ENCODE measurements around the gene TLE7. TPM values are rescaled to one million over a fixed set of nuclear protein-coding genes. Genes with fewer than 3 reads are reported as not detected.

The TLE7 gene
- polyA plus RNA-seq, 2 of the 4 experiments (the other 2 are of a cell fraction) = not detected

- WGBS (ENCODE audit: missing lambda C conversion rate) = 2% methylated on average over 22 of the region's 52 CpGs
- DNase-seq (ENCODE audit: low read depth in 1 of 2, low spot score in 1 of 2) = peak; percentile 85 to 93
- 0 out of 3 replicates have a peak, but pooled peaks cover 7% of the 10 kb centered on the region for H3K4me1 ChIP-seq
- peak; percentile 86; the same call in 1 of the 3 replicates for TF ChIP-seq BCL3 (IDR thresholded peaks at IDR 0.05)
- TF ChIP-seq JUN (IDR thresholded peaks at IDR 0.05) = peak; percentile 71 to 95; a peak in 4 of 5 replicates
- TF ChIP-seq KDM5A (IDR thresholded peaks at IDR 0.05) = peak; percentile 54
- no peak for TF ChIP-seq RARB (CRISPR knock-in tag; IDR thresholded peaks at IDR 0.05)
- no peak for TF ChIP-seq ESRRA (IDR thresholded peaks at IDR 0.05; ENCODE audit: borderline replicate concordance, low read length)
- TF ChIP-seq HDAC2 (IDR thresholded peaks at IDR 0.05) = peak; percentile 13; the same call in 1 of the 2 replicates
- no peak for TF ChIP-seq HOXB13 (CRISPR knock-in tag; IDR thresholded peaks at IDR 0.05; ENCODE audit: low read depth)
- no peak for TF ChIP-seq EHF (CRISPR knock-in tag; IDR thresholded peaks at IDR 0.05)
- TF ChIP-seq PHF8 (IDR thresholded peaks at IDR 0.05; ENCODE audit: borderline replicate concordance, low read depth) = peak; percentile 95
- peak; percentile 71; the same call in 1 of the 2 replicates for TF ChIP-seq TFCP2L1 (CRISPR knock-in tag; IDR thresholded peaks at IDR 0.05)
- no peak for TF ChIP-seq PBX3 (IDR thresholded peaks at IDR 0.05)
- peak; percentile 29; the same call in 1 of the 3 replicates for TF ChIP-seq SMC3 (IDR thresholded peaks at IDR 0.05)
- TF ChIP-seq MAX (IDR thresholded peaks at IDR 0.05) = peak; percentile 95
- TF ChIP-seq E2F6 (IDR thresholded peaks at IDR 0.05; ENCODE audit: borderline replicate concordance, low read depth) = peak; percentile 72; the same call in 1 of the 2 replicates
- TF ChIP-seq GATA3 (IDR thresholded peaks at IDR 0.05; ENCODE audit: borderline replicate concordance) = peak; percentile 41; the same call in 1 of the 2 replicates
- peak; percentile 96 for TF ChIP-seq POLR2A (IDR thresholded peaks at IDR 0.05; ENCODE audit: low read length)
- TF ChIP-seq CHD2 (IDR thresholded peaks at IDR 0.05; ENCODE audit: low read length, partially characterized antibody) = no peak
- TF ChIP-seq FOSL2 (IDR thresholded peaks at IDR 0.05) = no peak
- TF ChIP-seq FOSL2 (CRISPR knock-in tag; IDR thresholded peaks at IDR 0.05) = 0 out of 2 replicates have a peak, but pooled peaks have one; percentile 18
- H3K27ac ChIP-seq = peak within 1 kb of the TSS; percentile 75 to 93
- ATAC-seq = peak; percentile 98 to 100
- H3K4me3 ChIP-seq = peak within 1 kb of the TSS; percentile 69
- no peak for FAIRE-seq
- H3K9me3 ChIP-seq = peaks cover 6% of the 10 kb centered on the region; the same call in 1 of the 3 replicates
- peak within 1 kb of the TSS; percentile 87 for H3K4me2 ChIP-seq
- POLR2A ChIA-PET = interaction anchor here (0.6 to 1.4 kb wide), 7 partner anchors 12 to 103 kb away, joined by 3 to 23 read pairs (median 7); no protein-coding TSS in a partner anchor
- CTCF ChIA-PET = interaction anchor here (1.2 to 2.0 kb wide), 4 partner anchors 22 to 149 kb away, joined by 3 to 11 read pairs (median 6); no protein-coding TSS in a partner anchor
These were observed 20.1 kb upstream of the TLE7 start, which contains the start of gene ZNF23 for GRCh38 chr16:71461686-71462648. TSS of gene ZNF23 (minus strand) at chr16:71462247. CDS start at chr16:71456796, 5,451 bp downstream.

- H3K9me3 ChIP-seq = peaks cover 9% of the 10 kb centered on the region; the same call in 1 of the 3 replicates
- FAIRE-seq (no peak), DNase-seq (ENCODE audit: low read depth in 1 of 2, low spot score in 1 of 2) (no peak), ATAC-seq (no peak)
- peak overlapping the region; percentile 69 for H3K4me3 ChIP-seq
- 0 out of 3 replicates have a peak, but pooled peaks cover 7% of the 10 kb centered on the region for H3K4me1 ChIP-seq
- H3K4me2 ChIP-seq = peak overlapping the region; percentile 87
- TF ChIP-seq PBX3 (IDR thresholded peaks at IDR 0.05) = no peak
- TF ChIP-seq HMGXB4 (CRISPR knock-in tag; IDR thresholded peaks at IDR 0.05; ENCODE audit: borderline replicate concordance) = no peak
- TF ChIP-seq CHD2 (IDR thresholded peaks at IDR 0.05; ENCODE audit: low read length, partially characterized antibody) = no peak
- no peak for TF ChIP-seq ZSCAN20 (CRISPR knock-in tag; IDR thresholded peaks at IDR 0.05)
- TF ChIP-seq NPAS2 (CRISPR knock-in tag; IDR thresholded peaks at IDR 0.05; ENCODE audit: borderline replicate concordance) = no peak
- WGBS (ENCODE audit: missing lambda C conversion rate) = 90% methylated on average over 1 of the region's 1 CpG
- CTCF ChIA-PET = interaction anchor here (0.5 kb wide), 1 partner anchor 69 kb away, joined by 3 read pairs; no protein-coding TSS in a partner anchor
- POLR2A ChIA-PET = interaction anchor here (0.6 kb wide), 1 partner anchor 217 kb away, joined by 3 read pairs; no protein-coding TSS in a partner anchor
- no peak overlapping the region for H3K27ac ChIP-seq
These were observed 19.1 kb upstream of the TLE7 start for GRCh38 chr16:71460941-71461340.

All from A549 (cell line).